ENCODE results near the gene FAM107B. TPM values are rescaled to one million over a fixed set of nuclear protein-coding genes. Genes with fewer than 3 reads are reported as not detected.

FAM107B gene
- total and polyA plus RNA-seq, 2 donors (not counting 3 experiments of a cell fraction or from before 2014, with no cell fraction given), result 39.2 to 176 TPM

DNA sequence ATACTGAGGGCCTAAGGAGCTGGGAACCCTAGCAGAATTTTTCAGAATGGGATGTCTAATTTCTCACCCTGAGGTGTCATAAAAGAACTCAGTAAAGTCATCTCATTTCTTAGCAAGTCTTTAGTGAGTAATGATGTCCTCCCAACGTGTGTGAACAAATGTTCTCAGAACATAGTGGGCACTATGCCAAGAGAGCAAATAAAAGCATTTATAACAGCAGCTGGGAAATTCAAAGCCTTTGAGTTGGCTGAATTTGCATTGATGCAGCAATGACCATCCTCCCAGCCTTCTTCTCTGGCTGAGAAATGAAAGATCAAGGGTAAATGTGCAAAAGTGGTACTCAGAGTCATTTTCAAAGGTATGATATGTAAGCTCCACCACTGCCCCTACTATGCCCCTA is 109.4 kb downstream of the FAM107B start:
- dilution Hi-C loops (cut with MboI; ENCODE audit: extremely low pct_ligation_motif_present, low sequenced_read_pairs), result no loop called here
- POLR2A ChIA-PET, result no interaction called here
- H3K9me3 ChIP-seq (replicated peaks; ENCODE audit: control insufficient read depth, insufficient read depth, low read length), result no peaks in the 10 kb centered on the region
- no peak overlapping the region for H3K27ac ChIP-seq (ENCODE audit: insufficient read depth, low read depth, low read length)
- no peaks in the 10 kb centered on the region for H3K36me3 ChIP-seq (ENCODE audit: control insufficient read depth in 2 of 2, extremely low read depth in 1 of 2, insufficient read depth in 2 of 2, low read length in 2 of 2)
- no peaks in the 10 kb centered on the region for H3K79me2 ChIP-seq (ENCODE audit: control insufficient read depth, insufficient read depth, low read length)
- H2AFZ ChIP-seq (ENCODE audit: low read depth, low read length), result no peak overlapping the region
- H3K4me1 ChIP-seq (ENCODE audit: control insufficient read depth, extremely low read depth, insufficient read depth, low read length), result no peaks in the 10 kb centered on the region
- no peaks in the 10 kb centered on the region for H3K9me1 ChIP-seq (replicated peaks; ENCODE audit: control insufficient read depth, extremely low read depth, insufficient read depth, low read length)
- no TSS peak for BruUV-seq (replicated peaks)
- intact Hi-C loops (cut with micrococcal nuclease), result no loop called here
- CTCF ChIA-PET, result interaction anchor here (1.1 kb wide), 1 partner anchor 88 kb away, joined by 3 read pairs; no protein-coding TSS in a partner anchor
- H3K4me3 ChIP-seq (replicated peaks in 1 of 3; ENCODE audit: insufficient read depth in 1 of 3, low read depth in 1 of 3, low read length in 3 of 3), result no peak overlapping the region
- no peaks in the 10 kb centered on the region for H4K20me1 ChIP-seq (replicated peaks; ENCODE audit: control insufficient read depth, extremely low read depth, insufficient read depth, low read length)
- H3K9ac ChIP-seq (replicated peaks; ENCODE audit: extremely low read depth, insufficient read depth, low read length), result no peak overlapping the region
- no peak for TF ChIP-seq MYC (IDR thresholded peaks at IDR 0.05; ENCODE audit: low read depth, low read length)
- TF ChIP-seq FOS (IDR thresholded peaks at IDR 0.05; ENCODE audit: borderline replicate concordance, insufficient read depth, low read length), result no peak
- no peak for TF ChIP-seq EZH2 (IDR thresholded peaks at IDR 0.05; ENCODE audit: borderline replicate concordance, low read depth, low read length, severe bottlenecking)
- TF ChIP-seq JUN (IDR thresholded peaks at IDR 0.05; ENCODE audit: borderline replicate concordance, insufficient read depth, insufficient read length, low read depth), result no peak
- TF ChIP-seq POLR2A (IDR thresholded peaks at IDR 0.05; ENCODE audit: low read depth, low read length), result no peak
- TF ChIP-seq POLR2AphosphoS5 (IDR thresholded peaks at IDR 0.05; ENCODE audit: insufficient read depth, low read depth, low read length), result no peak
- TF ChIP-seq GATA2 (IDR thresholded peaks at IDR 0.05; ENCODE audit: insufficient read depth, insufficient read length, low read depth, low read length), result no peak
- TF ChIP-seq CTCF (IDR thresholded peaks at IDR 0.05; ENCODE audit: extremely low read depth in 1 of 2, insufficient read depth in 1 of 2, low read depth in 1 of 2, low read length in 2 of 2), result no peak
- TF ChIP-seq, protein P1, sequence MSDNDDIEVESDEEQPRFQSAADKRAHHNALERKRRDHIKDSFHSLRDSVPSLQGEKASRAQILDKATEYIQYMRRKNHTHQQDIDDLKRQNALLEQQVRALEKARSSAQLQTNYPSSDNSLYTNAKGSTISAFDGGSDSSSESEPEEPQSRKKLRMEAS (IDR thresholded peaks at IDR 0.05; ENCODE audit: insufficient read depth, insufficient read length), result no peak
- H3K4me2 ChIP-seq (ENCODE audit: insufficient read depth, low read length), result no peak overlapping the region
- DNase-seq (ENCODE audit: low read depth, low spot score) (no peak), FAIRE-seq (no peak)
- H3K27me3 ChIP-seq (ENCODE audit: control insufficient read depth in 2 of 2, insufficient read depth in 2 of 2, low read length in 2 of 2), result peaks cover 0 to 2% of the 10 kb centered on the region in 2 experiments

Measured in endothelial cell of umbilical vein (primary cell).